ENCODE measurements around the gene FAM216B. TPM values are rescaled to one million over a fixed set of nuclear protein-coding genes. Genes with fewer than 3 reads are reported as not detected.
A peak's percentile ranks its signal among the peaks of the same experiment; 100 is the strongest.

Gene FAM216B
- total RNA-seq, 1 experiment from 2014 or later = not detected

DNA sequence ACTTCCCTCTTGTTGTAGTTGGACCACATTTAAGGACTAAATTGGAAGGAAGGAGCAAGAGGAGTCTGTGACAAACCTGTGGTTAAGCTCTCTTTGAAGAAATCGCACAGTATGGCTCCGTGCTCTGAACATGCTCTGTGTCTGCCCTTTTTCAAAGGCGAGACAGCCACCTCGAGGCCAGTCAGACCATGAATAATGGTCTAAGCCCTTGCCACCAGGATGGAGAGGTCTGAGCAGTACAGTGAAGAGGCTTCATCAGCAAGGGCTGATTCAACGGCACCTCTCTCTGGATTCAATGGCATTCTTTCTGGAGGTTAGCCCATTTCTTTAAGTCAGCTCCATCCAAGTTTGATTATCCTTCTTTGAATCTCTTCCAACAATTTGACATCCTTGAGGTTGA is 30.9 kb downstream of the FAM216B start:
- DNase-seq (ENCODE audit: low spot score) = no peak
- Histone ChIP-seq H3K27me3 (replicated peaks; ENCODE audit: insufficient read depth, low read depth, low read length, poor library complexity) (no peaks in the 10 kb centered on the region), H3K36me3 (ENCODE audit: insufficient read depth, low read length, poor library complexity, severe bottlenecking) (no peaks in the 10 kb centered on the region), H3K27ac (ENCODE audit: low read depth, low read length, poor library complexity, severe bottlenecking) (no peak overlapping the region), H3K4me3 (ENCODE audit: low read depth, low read length, poor library complexity, severe bottlenecking) (no peak overlapping the region), H3K9me3 (ENCODE audit: low read depth, low read length, poor library complexity, severe bottlenecking) (no peaks in the 10 kb centered on the region), H3K4me1 (ENCODE audit: insufficient read depth, low read length, poor library complexity, severe bottlenecking) (no peaks in the 10 kb centered on the region)
- intact Hi-C loops (cut with micrococcal nuclease; ENCODE audit: unreplicated experiment) = no loop called here
- BruUV-seq (replicated peaks) = no TSS peak
- ChIA-PET POLR2A (ENCODE audit: low non-redundant PET) (no interaction called here), CTCF (no interaction called here)
- no peak for TF ChIP-seq EZH2 (IDR thresholded peaks at IDR 0.05; ENCODE audit: borderline replicate concordance, low read depth, low read length, poor library complexity, severe bottlenecking)
- TF ChIP-seq, protein P1, sequence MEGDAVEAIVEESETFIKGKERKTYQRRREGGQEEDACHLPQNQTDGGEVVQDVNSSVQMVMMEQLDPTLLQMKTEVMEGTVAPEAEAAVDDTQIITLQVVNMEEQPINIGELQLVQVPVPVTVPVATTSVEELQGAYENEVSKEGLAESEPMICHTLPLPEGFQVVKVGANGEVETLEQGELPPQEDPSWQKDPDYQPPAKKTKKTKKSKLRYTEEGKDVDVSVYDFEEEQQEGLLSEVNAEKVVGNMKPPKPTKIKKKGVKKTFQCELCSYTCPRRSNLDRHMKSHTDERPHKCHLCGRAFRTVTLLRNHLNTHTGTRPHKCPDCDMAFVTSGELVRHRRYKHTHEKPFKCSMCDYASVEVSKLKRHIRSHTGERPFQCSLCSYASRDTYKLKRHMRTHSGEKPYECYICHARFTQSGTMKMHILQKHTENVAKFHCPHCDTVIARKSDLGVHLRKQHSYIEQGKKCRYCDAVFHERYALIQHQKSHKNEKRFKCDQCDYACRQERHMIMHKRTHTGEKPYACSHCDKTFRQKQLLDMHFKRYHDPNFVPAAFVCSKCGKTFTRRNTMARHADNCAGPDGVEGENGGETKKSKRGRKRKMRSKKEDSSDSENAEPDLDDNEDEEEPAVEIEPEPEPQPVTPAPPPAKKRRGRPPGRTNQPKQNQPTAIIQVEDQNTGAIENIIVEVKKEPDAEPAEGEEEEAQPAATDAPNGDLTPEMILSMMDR (conservative IDR thresholded peaks at IDR 0.05; ENCODE audit: low read depth, low read length) = no peak

DNA sequence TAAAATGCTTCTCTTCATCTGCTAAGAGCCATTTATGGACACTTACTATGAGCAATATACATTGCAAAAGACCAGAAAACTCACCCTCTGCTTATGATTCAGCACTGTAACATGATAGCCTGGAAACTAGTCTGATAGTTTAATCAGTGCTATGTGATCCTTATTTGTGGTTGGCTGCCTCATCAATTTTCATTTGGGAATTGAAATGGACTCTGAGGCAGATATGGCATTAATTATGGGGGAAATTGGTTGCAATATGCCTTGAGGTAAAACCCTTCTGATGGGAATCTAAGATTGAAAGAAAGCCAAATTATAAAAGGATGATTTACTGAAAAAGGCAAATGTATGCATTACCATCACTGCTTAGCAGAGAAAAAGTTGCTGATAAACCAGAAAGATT is 33.5 kb downstream of the FAM216B start:
- TF ChIP-seq EZH2 (IDR thresholded peaks at IDR 0.05; ENCODE audit: borderline replicate concordance, low read depth, low read length, poor library complexity, severe bottlenecking) = no peak
- TF ChIP-seq, protein P1 (conservative IDR thresholded peaks at IDR 0.05; ENCODE audit: low read depth, low read length) = no peak
- peak; percentile 21 for DNase-seq (ENCODE audit: low spot score)
- intact Hi-C loops (cut with micrococcal nuclease; ENCODE audit: unreplicated experiment) = no loop called here
- ChIA-PET POLR2A (ENCODE audit: low non-redundant PET) (no interaction called here), CTCF (no interaction called here)
- Histone ChIP-seq H3K27me3 (replicated peaks; ENCODE audit: insufficient read depth, low read depth, low read length, poor library complexity) (no peaks in the 10 kb centered on the region), H3K36me3 (ENCODE audit: insufficient read depth, low read length, poor library complexity, severe bottlenecking) (no peaks in the 10 kb centered on the region), H3K27ac (ENCODE audit: low read depth, low read length, poor library complexity, severe bottlenecking) (no peak overlapping the region), H3K4me3 (ENCODE audit: low read depth, low read length, poor library complexity, severe bottlenecking) (no peak overlapping the region), H3K9me3 (ENCODE audit: low read depth, low read length, poor library complexity, severe bottlenecking) (no peaks in the 10 kb centered on the region), H3K4me1 (ENCODE audit: insufficient read depth, low read length, poor library complexity, severe bottlenecking) (no peaks in the 10 kb centered on the region)
- no TSS peak for BruUV-seq (replicated peaks)

DNA sequence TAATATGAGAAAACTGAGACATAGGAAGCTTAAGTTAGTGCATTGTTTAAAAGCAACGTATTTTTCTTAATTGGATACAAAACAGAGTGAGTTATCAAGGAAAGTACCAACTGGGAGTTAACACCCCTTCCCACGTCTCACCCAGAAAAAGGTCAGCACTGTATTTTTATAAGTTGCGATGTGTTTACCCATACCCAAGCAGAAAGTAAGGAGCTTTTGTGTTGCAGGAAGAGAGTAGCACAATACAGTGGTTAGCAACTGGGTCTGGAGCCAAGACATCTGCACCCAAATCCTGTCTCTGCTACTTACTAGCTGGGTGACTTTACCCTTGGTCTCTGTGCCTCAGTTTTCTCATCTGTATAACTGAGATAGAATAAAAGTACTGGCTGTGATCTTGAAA is 34.3 kb downstream of the FAM216B start:
- Histone ChIP-seq H3K4me3 (ENCODE audit: low read depth, low read length, poor library complexity, severe bottlenecking) (no peak overlapping the region), H3K27me3 (replicated peaks; ENCODE audit: insufficient read depth, low read depth, low read length, poor library complexity) (no peaks in the 10 kb centered on the region), H3K9me3 (ENCODE audit: low read depth, low read length, poor library complexity, severe bottlenecking) (no peaks in the 10 kb centered on the region), H3K36me3 (ENCODE audit: insufficient read depth, low read length, poor library complexity, severe bottlenecking) (no peaks in the 10 kb centered on the region), H3K4me1 (ENCODE audit: insufficient read depth, low read length, poor library complexity, severe bottlenecking) (no peaks in the 10 kb centered on the region), H3K27ac (ENCODE audit: low read depth, low read length, poor library complexity, severe bottlenecking) (no peak overlapping the region)
- DNase-seq (ENCODE audit: low spot score) = no peak
- POLR2A ChIA-PET (ENCODE audit: low non-redundant PET) = no interaction called here
- BruUV-seq (replicated peaks) = no TSS peak
- no peak for TF ChIP-seq EZH2 (IDR thresholded peaks at IDR 0.05; ENCODE audit: borderline replicate concordance, low read depth, low read length, poor library complexity, severe bottlenecking)
- TF ChIP-seq, protein P1 (conservative IDR thresholded peaks at IDR 0.05; ENCODE audit: low read depth, low read length) = no peak
- CTCF ChIA-PET = no interaction called here
- intact Hi-C loops (cut with micrococcal nuclease; ENCODE audit: unreplicated experiment) = no loop called here
